Pancreas (tissue), 10 donors: Measurements from ENCODE around the gene PDIA2. TPM values are rescaled to one million over a fixed set of nuclear protein-coding genes. Genes with fewer than 3 reads are reported as not detected.

Experiments used
- ATAC-seq, 4 donors: fragments of 200-7000 bp; cut with Tn5 transposase; one replicate each; pipeline versions ENCODE4 v1.8.0 to v1.9.1; 2020; ENCODE audit warnings: mild to moderate bottlenecking in 4 of 4, moderate library complexity in 4 of 4
- DNase-seq, 6 donors: peaks; one replicate each; pipeline ENCODE4 v3.0.0-alpha.2; 2020
- FAIRE-seq: peaks from 2 replicates; lab custom pipeline; 2012; peaks lifted over from hg19 to GRCh38; lab: Jason Lieb, UNC
- H3K27ac ChIP-seq, 4 donors: fragments of 200-600 bp; sonication (generic); 1 replicate in 3 of 4; 2 replicates in 1 of 4; pipeline versions ENCODE4 v1.5.0 to v1.8.0; 2020
- H3K27me3 ChIP-seq, 4 donors: fragments of 200-600 bp; one replicate each; pipeline ENCODE4 v1.8.0; 2021
- H3K36me3 ChIP-seq, 3 donors: fragments of 200-600 bp; sonication (generic) in 1 of 3; one replicate each; pipeline versions ENCODE4 v1.5.0 to v1.8.0; 2020 to 2021
- H3K4me1 ChIP-seq, 3 donors: fragments of 200-600 bp; one replicate each; pipeline ENCODE4 v1.8.0; 2021
- H3K4me3 ChIP-seq, 4 donors: fragments of 200-600 bp; sonication (generic) in 2 of 4; one replicate each; pipeline versions ENCODE4 v1.5.0 to v1.8.0; 2020 to 2021
- H3K9me3 ChIP-seq, 4 donors: fragments of 200-600 bp; one replicate each; pipeline ENCODE4 v1.8.0; 2021
- CTCF ChIP-seq, 4 donors: fragments of 200-600 bp; sonication (generic) in 3 of 4; IDR thresholded peaks; one replicate each; pipeline versions ENCODE4 v1.5.0 to v1.8.0; 2021; ENCODE audit warnings: antibody characterized with exemption in 4 of 4
- WGBS, 2 donors: extraction: QIAGEN DNeasy Blood & Tissue Kit; methylation state at CpG; one replicate each; pipeline ENCODE4 v1.1.7; 2013; 5-methylcytosine and 5-hydroxymethylcytosine counted together
- intact Hi-C, 3 donors: fragments of 100-400 bp; cut with DNase I; formaldehyde crosslinking; loops; one replicate each; pipeline versions ENCODE4 v1.11.1 to v1.14.2; 2022
- polyA plus RNA-seq, 2 donors: library from polyadenylated mRNA; stranded (reverse); fragments of 200-250 nt; gene quantifications; one replicate each; pipeline ENCODE4 v1.2.3, GENCODE V29; 2013
- total RNA-seq, 6 donors: library from RNA; stranded (reverse); fragmentation: NEBNext Ultra II Directional in 4 of 6; extraction: Animal tissue kit (Norgen Biotek cat#: 25700) in 4 of 6; gene quantifications; one replicate each; pipeline versions ENCODE4 v1.2.1 to v1.2.4, GENCODE V29; 2021 to 2023
- donor health status: healthy with polysubstance abuse.
- donor health status: DM: no; HTN: no; CAD: no; lungs with moderate emphysema.
- donor health status: DM: no; HTN: no; CAD: no.
- donor health status: control.
- donor health status: control.
- donor health status: Bipolar disorder and iron deficiency.
- donor health status: DM: yes; HTN: yes; CAD: no.
- donor health status: DM: no; HTN: no; CAD: no.
- donor health status: DM: no; HTN: no; CAD: no.
- donor health status: DM: yes; HTN: yes; CAD: no.

PDIA2 gene
- total and polyA plus RNA-seq, 8 donors = 13.0 to 3,084 (median 1,145) TPM

DNA sequence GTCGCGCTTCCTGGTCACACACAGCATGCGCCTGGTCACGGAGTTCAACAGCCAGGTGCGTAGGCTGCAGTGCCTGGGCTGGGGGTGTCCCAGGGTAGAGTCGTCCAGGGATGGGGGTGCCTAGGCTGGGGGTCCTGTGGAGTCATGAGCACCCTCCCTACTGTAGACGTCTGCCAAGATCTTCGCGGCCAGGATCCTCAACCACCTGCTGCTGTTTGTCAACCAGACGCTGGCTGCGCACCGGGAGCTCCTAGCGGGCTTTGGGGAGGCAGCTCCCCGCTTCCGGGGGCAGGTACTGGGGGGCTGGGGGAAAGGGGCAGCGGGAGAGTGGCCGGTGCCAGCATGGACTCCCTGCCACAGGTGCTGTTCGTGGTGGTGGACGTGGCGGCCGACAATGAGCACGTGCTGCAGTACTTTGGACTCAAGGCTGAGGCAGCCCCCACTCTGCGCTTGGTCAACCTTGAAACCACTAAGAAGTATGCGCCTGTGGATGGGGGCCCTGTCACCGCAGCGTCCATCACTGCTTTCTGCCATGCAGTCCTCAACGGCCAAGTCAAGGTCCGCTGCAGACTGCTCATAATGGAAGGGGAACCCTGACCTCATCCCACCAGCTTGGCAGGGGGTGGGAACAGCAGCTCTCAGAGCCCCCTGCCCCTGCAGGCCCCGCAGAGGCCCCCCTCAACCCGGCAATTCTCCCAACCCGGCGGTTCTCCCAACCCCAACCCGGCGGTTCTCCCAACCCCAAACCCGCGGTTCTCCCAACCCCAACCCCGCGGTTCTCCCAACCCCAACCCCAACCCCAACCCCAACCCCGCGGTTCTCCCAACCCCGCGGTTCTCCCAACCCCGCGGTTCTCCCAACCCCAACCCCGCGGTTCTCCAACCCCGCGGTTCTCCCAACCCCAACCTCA lies 2.4 kb downstream of the PDIA2 start:
- FAIRE-seq (no peak), DNase-seq (peak in 3 of 6 donors; percentile 31 to 70 (median 52)), ATAC-seq (no peak)
- Histone ChIP-seq H3K36me3 (peaks cover 0 to 14% (median 0%) of the 10 kb centered on the region in 3 donors), H3K9me3 (no peaks in the 10 kb centered on the region), H3K27me3 (no peaks in the 10 kb centered on the region), H3K4me3 (peak overlapping the region in 1 of 4 donors; percentile 65), H3K27ac (no peak overlapping the region), H3K4me1 (no peaks in the 10 kb centered on the region)
- intact Hi-C loops = no loop called here
- TF ChIP-seq CTCF (IDR thresholded peaks at IDR 0.05) = no peak
- 42 to 73% methylated on average over 42 to 48 of the region's 48 CpGs for WGBS, 2 donors

- Histone ChIP-seq H3K4me3 (no peak overlapping the region), H3K27me3 (no peaks in the 10 kb centered on the region), H3K4me1 (no peaks in the 10 kb centered on the region), H3K27ac (no peak overlapping the region), H3K9me3 (no peaks in the 10 kb centered on the region), H3K36me3 (peaks cover 0 to 14% (median 0%) of the 10 kb centered on the region in 3 donors)
- ATAC-seq (no peak), DNase-seq (peak in 4 of 6 donors; percentile 25 to 72 (median 50)), FAIRE-seq (no peak)
- TF ChIP-seq CTCF (IDR thresholded peaks at IDR 0.05) = no peak
- 56 to 77% methylated on average over 22 of the region's 22 CpGs for WGBS, 2 donors
- intact Hi-C loops = no loop called here
Measured at GRCh38 chr16:286491-287297, 3.7 kb downstream of the PDIA2 start.

- peak in 3 of 4 donors; percentile 11 to 60 (median 18) for ATAC-seq
- H3K4me1 ChIP-seq = no peaks in the 10 kb centered on the region
- no peaks in the 10 kb centered on the region for H3K9me3 ChIP-seq
- TF ChIP-seq CTCF (IDR thresholded peaks at IDR 0.05) = no peak
- intact Hi-C loops = no loop called here
- FAIRE-seq = no peak
- H3K27ac ChIP-seq = no peak overlapping the region
- peaks cover 0 to 14% (median 0%) of the 10 kb centered on the region in 3 donors for H3K36me3 ChIP-seq
- H3K4me3 ChIP-seq = no peak overlapping the region
- WGBS, 2 donors = 28 to 32% methylated on average over 16 of the region's 16 CpGs
- peak in 4 of 6 donors; percentile 50 to 67 (median 64) for DNase-seq
- no peaks in the 10 kb centered on the region for H3K27me3 ChIP-seq
Measured at GRCh38 chr16:287298-287811, 4.4 kb downstream of the PDIA2 start.

DNA sequence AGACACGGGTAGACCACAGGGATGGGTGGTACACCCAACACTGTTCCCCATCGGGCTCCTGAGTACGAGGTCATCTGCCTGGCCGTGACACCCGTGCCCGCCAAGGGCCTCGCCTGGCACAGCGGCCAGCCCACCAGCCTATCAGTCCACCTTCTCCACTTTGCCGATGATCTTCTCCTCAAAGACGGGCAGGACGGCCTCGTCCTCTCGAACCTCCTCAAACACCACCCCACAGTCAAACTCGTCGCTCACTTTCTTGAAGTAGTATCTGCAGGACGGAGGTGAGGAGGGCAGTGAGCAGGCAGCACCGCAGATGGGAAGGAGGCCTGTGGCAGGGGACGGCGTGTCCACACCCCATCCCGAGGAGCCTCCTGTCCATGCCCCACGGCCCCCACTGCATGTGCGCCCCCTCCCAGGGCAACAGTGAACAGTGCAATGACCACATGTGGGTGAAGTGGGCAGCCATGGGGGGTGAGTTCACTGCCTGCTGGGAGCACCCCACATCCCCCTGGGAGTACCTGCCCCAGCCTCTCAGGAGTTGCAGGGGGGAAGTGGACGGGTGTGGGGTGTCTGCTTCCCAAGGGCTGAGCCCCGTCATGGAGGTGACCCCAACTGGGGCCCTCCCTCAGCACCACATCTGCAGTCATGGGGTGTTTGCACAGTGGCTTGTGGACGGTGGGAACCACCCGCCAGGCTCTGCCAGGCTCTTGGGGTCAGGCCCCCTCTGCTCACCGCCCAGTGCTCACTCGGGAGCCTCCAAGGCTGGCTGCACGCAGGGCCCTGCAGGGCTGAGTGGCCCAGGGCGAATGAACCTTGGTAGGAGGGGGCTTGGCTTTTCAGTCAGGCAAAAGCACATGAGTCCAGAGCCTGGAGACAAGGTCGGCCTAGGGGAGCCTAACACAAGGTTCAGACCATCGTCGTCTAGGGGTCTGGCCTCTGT lies 5.3 kb downstream of the PDIA2 start:
- Histone ChIP-seq H3K4me3 (no peak overlapping the region), H3K4me1 (no peaks in the 10 kb centered on the region), H3K36me3 (peaks cover 0 to 14% (median 0%) of the 10 kb centered on the region in 3 donors), H3K27me3 (no peaks in the 10 kb centered on the region), H3K27ac (no peak overlapping the region), H3K9me3 (no peaks in the 10 kb centered on the region)
- DNase-seq = peak in 3 of 6 donors; percentile 30 to 73 (median 47)
- FAIRE-seq = no peak
- intact Hi-C loops = no loop called here
- no peak for TF ChIP-seq CTCF (IDR thresholded peaks at IDR 0.05)
- no peak for ATAC-seq
- 69 to 77% methylated on average over 32 to 33 of the region's 33 CpGs for WGBS, 2 donors
